ENCODE data around the gene LRP8. TPM values are rescaled to one million over a fixed set of nuclear protein-coding genes. Genes with fewer than 3 reads are reported as not detected.

Gene LRP8
- 1 to 10 TPM; 1.8 to 3.6 (median 2.2) TPM for total RNA-seq

DNA sequence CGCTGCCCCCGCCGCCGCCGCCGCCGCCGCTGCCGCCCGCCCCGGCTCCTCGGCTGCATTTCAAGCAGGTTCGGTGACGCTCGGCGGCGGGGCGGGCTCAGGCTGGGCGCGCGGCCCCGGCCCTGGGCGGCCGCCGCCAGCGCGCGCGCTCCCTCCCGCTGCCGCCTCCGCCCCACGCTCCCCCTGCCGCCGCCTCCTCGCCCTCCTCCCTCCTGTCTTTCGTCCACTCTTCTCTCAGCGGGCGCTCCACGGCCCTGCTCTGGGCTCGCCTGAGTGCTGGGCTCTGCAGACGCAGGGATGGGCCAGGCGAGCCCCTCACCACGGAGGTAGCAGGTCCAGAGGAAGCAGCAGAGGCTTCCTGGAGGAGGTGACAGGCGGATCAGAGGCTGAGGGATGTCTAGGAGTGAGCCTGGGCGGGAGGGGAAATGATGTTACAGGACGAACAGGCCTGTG, at the start of gene LRP8:
Gene LRP8 (minus strand): TSS at position 62 of the 453 bp plus-strand sequence. CDS start 158 bp downstream, outside the sequence.
- no peak for TF ChIP-seq POLR2AphosphoS5 (IDR thresholded peaks at IDR 0.05)
- no peak for TF ChIP-seq EP300 (IDR thresholded peaks at IDR 0.05)
- Histone ChIP-seq H3K27ac (peak within 1 kb of the TSS in 3 of 4 donors; percentile 62 to 72 (median 72)), H3K36me3 (no peaks in the 10 kb centered on the region), H3K27me3 (no peaks in the 10 kb centered on the region), H3K9me3 (no peaks in the 10 kb centered on the region), H3K4me1 (peaks cover 0 to 36% (median 10%) of the 10 kb centered on the region in 3 donors), H3K4me3 (peak within 1 kb of the TSS; percentile 53 to 78)
- peak; percentile 82 for ATAC-seq
- WGBS, 2 donors (ENCODE audit: low coverage in 1 of 2) = no CpG with 5 or more reads among the region's 47 CpGs

- Histone ChIP-seq H3K36me3 (no peaks in the 10 kb centered on the region), H3K4me1 (no peaks in the 10 kb centered on the region), H3K27me3 (peaks cover 25% of the 10 kb centered on the region), H3K9me3 (no peaks in the 10 kb centered on the region), H3K4me3 (no peak overlapping the region), H3K27ac (no peak overlapping the region)
- no peak for ATAC-seq
- WGBS, 2 donors (ENCODE audit: low coverage in 1 of 2) = 85 to 90% methylated on average over 8 of the region's 13 CpGs
- TF ChIP-seq POLR2AphosphoS5 (IDR thresholded peaks at IDR 0.05) (no peak), EP300 (IDR thresholded peaks at IDR 0.05) (no peak), CTCF (IDR thresholded peaks at IDR 0.05) (no peak), POLR2A (IDR thresholded peaks at IDR 0.05) (no peak)
These were observed 49.6 kb upstream of the LRP8 start for GRCh38 chr1:53377438-53377841.

DNA sequence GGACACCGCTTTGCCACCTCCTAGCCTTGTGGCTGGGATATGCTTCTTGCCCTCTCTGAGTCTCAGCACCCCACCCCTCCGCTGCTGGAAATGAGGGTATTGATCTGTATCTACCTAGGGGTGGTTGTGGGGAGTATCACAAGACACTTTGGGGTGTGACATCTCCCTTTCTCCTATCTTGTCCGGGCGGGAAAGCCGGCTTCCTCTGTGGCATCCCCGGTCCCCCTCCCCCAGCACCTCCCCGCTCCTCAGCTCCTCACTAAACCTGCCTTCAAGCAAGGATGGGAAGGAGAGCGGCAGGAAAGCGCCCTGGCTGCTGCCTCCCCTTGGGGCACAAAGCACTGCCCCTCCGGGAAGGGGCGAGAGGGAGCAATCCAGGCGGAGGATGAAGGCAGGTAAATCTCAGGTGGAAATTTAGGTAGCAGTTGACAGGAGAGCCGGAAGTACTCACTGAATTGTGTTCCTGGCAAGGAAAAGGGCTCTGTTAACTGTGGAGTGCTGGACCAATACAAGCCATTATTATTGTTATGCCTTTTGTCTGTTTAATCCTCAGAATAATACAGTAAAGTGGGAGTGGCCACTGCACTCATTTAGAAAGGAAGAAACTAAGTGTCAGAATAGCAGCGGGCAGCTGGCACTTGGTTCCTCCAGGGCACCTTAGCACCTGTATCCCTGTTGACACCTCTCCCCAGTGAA, 49.0 kb upstream of the LRP8 start:
- 62 to 71% methylated on average over 2 to 5 of the region's 14 CpGs for WGBS, 2 donors (ENCODE audit: low coverage in 1 of 2)
- Histone ChIP-seq H3K4me3 (no peak overlapping the region), H3K9me3 (no peaks in the 10 kb centered on the region), H3K4me1 (no peaks in the 10 kb centered on the region), H3K36me3 (no peaks in the 10 kb centered on the region), H3K27ac (no peak overlapping the region), H3K27me3 (peaks cover 25% of the 10 kb centered on the region)
- ATAC-seq = no peak
- no peak for TF ChIP-seq CTCF (IDR thresholded peaks at IDR 0.05)
- no peak for TF ChIP-seq POLR2AphosphoS5 (IDR thresholded peaks at IDR 0.05)
- TF ChIP-seq EP300 (IDR thresholded peaks at IDR 0.05) = no peak
- no peak for TF ChIP-seq POLR2A (IDR thresholded peaks at IDR 0.05)

GRCh38 chr1:53376041-53376461, 48.2 kb upstream of the LRP8 start:
- H3K9me3 ChIP-seq = no peaks in the 10 kb centered on the region
- no peak for ATAC-seq
- TF ChIP-seq CTCF (IDR thresholded peaks at IDR 0.05) (no peak), POLR2A (IDR thresholded peaks at IDR 0.05) (no peak), POLR2AphosphoS5 (IDR thresholded peaks at IDR 0.05) (no peak), EP300 (IDR thresholded peaks at IDR 0.05) (no peak)

GRCh38 chr1:53375440-53375839, 47.6 kb upstream of the LRP8 start:
- TF ChIP-seq POLR2A (IDR thresholded peaks at IDR 0.05) = no peak
- TF ChIP-seq EP300 (IDR thresholded peaks at IDR 0.05) = no peak
- no peak for TF ChIP-seq POLR2AphosphoS5 (IDR thresholded peaks at IDR 0.05)
- no peak for TF ChIP-seq CTCF (IDR thresholded peaks at IDR 0.05)
- Histone ChIP-seq H3K9me3 (no peaks in the 10 kb centered on the region), H3K4me3 (no peak overlapping the region), H3K27me3 (peaks cover 29% of the 10 kb centered on the region), H3K36me3 (no peaks in the 10 kb centered on the region), H3K4me1 (no peaks in the 10 kb centered on the region), H3K27ac (no peak overlapping the region)
- 43 to 70% methylated on average over 4 to 6 of the region's 13 CpGs for WGBS, 2 donors (ENCODE audit: low coverage in 1 of 2)
- no peak for ATAC-seq

More at GRCh38 chr1:53376041-53376461, 48.2 kb upstream of the LRP8 start:
- Histone ChIP-seq H3K27me3 (peaks cover 25% of the 10 kb centered on the region), H3K4me3 (no peak overlapping the region), H3K4me1 (no peaks in the 10 kb centered on the region), H3K36me3 (no peaks in the 10 kb centered on the region), H3K27ac (no peak overlapping the region)
- WGBS, 2 donors (ENCODE audit: low coverage in 1 of 2) = 42 to 50% methylated on average over 5 to 11 of the region's 14 CpGs

Data from gastroesophageal sphincter (tissue), 4 donors.